ENCODE data around the gene DCAF11.

DNA sequence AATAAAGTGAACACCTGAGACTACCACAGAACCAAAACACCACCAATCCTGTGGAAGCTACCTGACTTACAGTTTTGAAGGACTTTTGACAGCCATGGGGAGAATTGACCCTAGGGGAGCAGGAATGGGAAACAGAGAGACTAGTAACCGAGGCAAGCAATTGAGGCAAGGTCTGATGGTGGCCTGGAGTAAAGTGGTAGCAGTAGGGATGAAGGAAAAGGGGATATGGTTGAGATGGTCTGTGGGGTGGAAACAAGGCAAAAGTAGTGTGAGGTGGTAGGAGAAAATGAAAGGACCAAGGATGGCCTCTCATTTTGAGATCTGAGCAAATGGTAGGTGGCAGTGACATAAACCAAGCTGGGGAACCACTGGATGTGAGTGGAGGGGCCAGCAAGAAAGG is 42.3 kb downstream of the DCAF11 start:
- TF ChIP-seq POLR2A (IDR thresholded peaks at IDR 0.05) (no peak), POLR2AphosphoS5 (IDR thresholded peaks at IDR 0.05) (no peak)
- TF ChIP-seq, protein P1, sequence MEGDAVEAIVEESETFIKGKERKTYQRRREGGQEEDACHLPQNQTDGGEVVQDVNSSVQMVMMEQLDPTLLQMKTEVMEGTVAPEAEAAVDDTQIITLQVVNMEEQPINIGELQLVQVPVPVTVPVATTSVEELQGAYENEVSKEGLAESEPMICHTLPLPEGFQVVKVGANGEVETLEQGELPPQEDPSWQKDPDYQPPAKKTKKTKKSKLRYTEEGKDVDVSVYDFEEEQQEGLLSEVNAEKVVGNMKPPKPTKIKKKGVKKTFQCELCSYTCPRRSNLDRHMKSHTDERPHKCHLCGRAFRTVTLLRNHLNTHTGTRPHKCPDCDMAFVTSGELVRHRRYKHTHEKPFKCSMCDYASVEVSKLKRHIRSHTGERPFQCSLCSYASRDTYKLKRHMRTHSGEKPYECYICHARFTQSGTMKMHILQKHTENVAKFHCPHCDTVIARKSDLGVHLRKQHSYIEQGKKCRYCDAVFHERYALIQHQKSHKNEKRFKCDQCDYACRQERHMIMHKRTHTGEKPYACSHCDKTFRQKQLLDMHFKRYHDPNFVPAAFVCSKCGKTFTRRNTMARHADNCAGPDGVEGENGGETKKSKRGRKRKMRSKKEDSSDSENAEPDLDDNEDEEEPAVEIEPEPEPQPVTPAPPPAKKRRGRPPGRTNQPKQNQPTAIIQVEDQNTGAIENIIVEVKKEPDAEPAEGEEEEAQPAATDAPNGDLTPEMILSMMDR (IDR thresholded peaks at IDR 0.05 in 8 of 11, conservative IDR thresholded peaks at IDR 0.05 in 3 of 11), result no peak
